Anterior cingulate cortex (tissue), 58 donors: Measurements from ENCODE around the gene MAN1A1.

ENCODE experiments used
- DNase-seq, 58 donors: peaks; one replicate each; lab custom pipeline; 2025; lab: John Stamatoyannopoulos, UW

The MAN1A1 gene

DNA sequence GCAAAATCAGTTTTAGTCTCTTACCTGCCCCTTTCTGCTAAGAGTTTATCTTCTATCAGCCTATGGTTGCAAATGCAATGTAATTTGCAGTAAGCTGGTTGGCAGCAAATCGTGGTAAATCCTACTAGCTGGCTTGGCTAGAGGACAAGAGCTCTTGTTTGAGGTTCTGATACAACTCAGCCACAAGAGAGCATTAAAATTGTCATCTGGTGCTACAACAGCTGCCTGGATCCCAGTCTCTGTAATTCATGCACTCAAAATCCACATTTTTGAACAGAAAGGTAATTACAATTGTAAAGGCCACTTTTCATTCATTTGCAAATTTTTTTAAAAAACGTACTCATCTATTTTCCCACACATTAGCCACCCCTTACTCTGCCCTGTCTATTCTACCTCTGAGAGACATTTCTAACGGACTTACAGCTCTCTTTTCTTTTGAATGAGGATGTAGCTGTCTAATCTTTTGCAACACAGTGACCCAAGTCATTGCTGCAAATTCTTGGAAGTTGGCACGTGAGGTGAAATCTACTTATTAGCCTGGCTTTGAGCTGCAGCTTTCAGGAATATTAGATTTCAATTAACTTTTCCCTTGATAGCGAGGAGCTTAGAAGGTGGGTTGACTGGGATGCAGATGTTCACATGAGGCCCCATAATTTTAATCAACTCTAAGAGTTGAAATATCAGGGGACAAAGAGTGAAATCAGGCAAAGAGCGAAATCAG, 217.1 kb downstream of the MAN1A1 start:
- no peak for DNase-seq

DNA sequence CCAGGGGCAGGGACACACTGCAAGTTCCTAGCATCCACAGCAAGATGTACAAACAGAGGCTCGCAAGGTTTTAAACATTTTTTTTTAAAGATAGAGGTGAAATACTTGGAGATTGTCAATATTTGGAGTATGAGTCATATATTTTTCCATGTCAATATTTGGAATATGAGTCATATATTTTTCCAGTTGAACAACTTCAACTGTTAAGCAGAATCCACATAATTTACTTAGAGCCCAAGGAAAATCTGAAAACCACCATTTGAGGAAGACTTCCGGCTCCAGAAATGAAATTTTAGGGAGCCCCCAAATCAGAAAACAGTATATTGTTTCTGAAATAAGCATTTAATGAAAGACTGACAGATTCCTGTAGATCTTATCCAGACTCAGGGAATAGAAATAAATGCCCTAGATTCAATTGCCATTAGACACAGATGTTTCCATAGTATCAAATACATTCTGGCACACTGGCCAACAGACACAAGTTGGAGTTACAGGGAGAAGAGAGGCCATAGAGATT, 219.5 kb downstream of the MAN1A1 start:
- DNase-seq, result no peak

DNA sequence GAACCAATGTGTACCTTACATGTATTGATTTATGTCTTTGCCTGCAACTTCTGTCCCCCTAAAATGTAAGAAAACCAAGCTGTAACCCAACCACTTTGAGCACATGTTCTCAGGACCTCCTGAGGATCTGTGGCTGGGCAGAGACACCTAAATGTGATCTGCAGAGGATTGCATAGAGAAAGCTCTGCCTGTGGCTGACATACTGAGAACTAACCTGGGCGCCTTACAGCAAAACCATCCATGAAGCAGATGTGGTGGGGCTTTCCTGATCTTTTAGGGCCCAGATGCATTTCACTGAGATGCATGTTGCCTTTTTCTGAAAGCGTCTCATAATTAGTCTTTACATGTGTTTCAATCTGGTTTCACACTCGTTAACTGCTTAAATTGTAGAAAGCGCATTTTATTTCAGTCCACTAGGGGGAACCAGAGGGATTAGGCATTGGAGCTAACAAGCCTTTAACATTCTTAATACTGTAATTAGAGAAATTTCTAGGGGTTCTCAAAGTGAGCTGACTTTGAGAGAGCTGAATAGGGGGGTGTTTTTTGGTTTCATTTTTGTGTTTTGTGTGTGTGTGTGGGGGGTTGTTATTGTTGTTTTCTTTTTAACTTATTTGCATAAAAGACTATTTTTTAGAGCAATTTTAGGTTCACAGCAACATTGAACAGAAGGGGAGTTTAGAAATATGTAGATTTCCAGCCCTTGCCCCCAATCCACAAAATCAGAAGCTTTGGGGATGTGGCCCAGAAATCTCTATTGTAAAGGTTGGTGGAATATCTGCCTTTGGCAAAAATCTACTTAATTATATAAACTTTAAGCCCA, 220.2 kb downstream of the MAN1A1 start:
- peak in 2 of 58 donors; percentile 26 to 38 for DNase-seq

DNA sequence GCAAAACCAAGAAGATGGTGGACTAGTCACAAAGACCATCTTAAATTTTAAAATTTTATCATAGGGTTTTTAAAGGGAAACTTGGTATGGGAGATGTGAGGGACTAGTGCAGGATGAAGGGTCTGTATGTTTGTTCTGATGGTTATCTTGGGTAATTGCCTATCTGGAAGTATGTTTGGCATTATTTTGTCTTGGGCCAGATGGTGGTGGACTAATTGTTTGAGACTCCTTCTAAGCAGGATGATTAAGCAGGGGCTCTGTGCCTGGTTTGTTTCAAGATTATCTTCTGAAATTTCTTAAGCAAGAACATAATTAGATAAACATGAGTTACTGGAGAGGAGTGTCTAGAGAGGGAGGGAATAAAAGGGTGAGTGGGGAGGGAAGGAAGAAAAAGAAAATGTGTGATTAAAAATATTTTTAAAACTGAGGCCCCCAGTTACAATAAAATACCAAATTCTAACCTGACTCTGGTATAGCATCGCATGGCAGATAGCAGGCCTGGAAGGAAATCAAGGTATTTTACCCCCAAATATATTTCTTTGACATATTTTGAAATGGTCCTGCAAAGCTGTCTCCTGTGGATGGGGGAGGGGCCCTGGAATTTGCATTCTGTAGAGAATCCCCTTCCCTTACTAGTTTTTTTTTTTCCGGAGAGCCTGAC, 221.2 kb downstream of the MAN1A1 start:
- DNase-seq, result no peak

DNA sequence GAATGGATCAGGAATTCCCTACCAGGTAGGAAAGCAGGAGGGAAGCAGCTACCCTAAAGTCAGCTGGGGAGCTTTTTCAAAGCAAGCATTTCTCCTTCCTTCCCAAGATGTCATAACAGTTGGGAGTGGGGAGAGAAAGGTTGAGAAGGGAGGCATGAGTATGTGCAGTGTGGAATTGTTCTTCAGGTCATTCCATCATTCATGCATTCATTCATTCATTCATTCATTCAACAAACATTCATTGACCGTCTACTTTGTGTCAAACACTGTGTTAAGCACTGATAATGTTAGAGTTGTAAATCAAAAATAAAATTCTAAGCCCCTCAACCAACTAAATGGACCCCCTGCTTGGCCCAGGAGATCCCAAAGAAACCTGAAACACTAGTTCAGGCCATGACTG, 221.9 kb downstream of the MAN1A1 start:
- no peak for DNase-seq
